Body of pancreas (tissue), 4 donors: ENCODE data around the gene ZDHHC5. TPM values are rescaled to one million over a fixed set of nuclear protein-coding genes. Genes with fewer than 3 reads are reported as not detected.

Experiments used
- ATAC-seq: fragments of 150-250 bp; one replicate; pipeline ENCODE4 v1.9.1; 2016
- DNase-seq, 4 donors: peaks; one replicate each; pipeline ENCODE4 v3.0.0-alpha.2; 2019
- H3K27ac ChIP-seq, 4 donors: fragments of 200-600 bp; sonication (generic); 1 replicate in 3 of 4; 2 replicates in 1 of 4; pipeline versions ENCODE4 v1.5.1 to v1.6.1; 2016 to 2019; ENCODE audit warnings: mild to moderate bottlenecking in 1 of 4, mixed read lengths in 1 of 4, moderate library complexity in 1 of 4
- H3K27me3 ChIP-seq, 2 donors: fragments of 200-600 bp; sonication (generic); one replicate each; pipeline ENCODE4 v1.6.0; 2016; ENCODE audit warnings: mild to moderate bottlenecking in 1 of 2
- H3K36me3 ChIP-seq, 2 donors: fragments of 200-600 bp; sonication (generic); replicated peaks in 1 of 2; 2 replicates each; pipeline ENCODE4 v1.5.1; 2016; ENCODE audit warnings: low read depth in 2 of 2; ENCODE audit not compliant: insufficient read depth in 1 of 2
- H3K4me1 ChIP-seq: fragments of 200-600 bp; sonication (generic); one replicate; pipeline ENCODE4 v1.6.0; 2016
- H3K4me3 ChIP-seq, 2 donors: fragments of 200-600 bp; sonication (generic); 1 replicate in 1 of 2; 2 replicates in 1 of 2; pipeline ENCODE4 v1.5.1; 2016 to 2019
- H3K9me3 ChIP-seq, 3 donors: fragments of 200-600 bp; sonication (generic); 1 replicate in 2 of 3; 2 replicates in 1 of 3; pipeline ENCODE4 v1.5.1; 2016
- POLR2A ChIP-seq, 3 donors: fragments of 450-650 bp; IDR thresholded peaks; one replicate each; pipeline ENCODE4 v1.6.1; 2016; ENCODE audit warnings: antibody characterized with exemption in 3 of 3, mild to moderate bottlenecking in 2 of 3
- WGBS, 2 donors: methylation state at CpG; one replicate each; pipeline ENCODE4 v1.1.5; 2017; 5-methylcytosine and 5-hydroxymethylcytosine counted together
- intact Hi-C: fragments of 100-400 bp; cut with DNase I; formaldehyde crosslinking; loops from one replicate; pipeline ENCODE4 v1.15.1; 2023
- total RNA-seq, 2 donors: library from RNA; depleted of rRNA; stranded (reverse); fragments of >200 nt; gene quantifications; one replicate each; pipeline ENCODE4 v1.1.0, GENCODE V29; 2016
- TF ChIP-seq, protein P1 (sequence below), 7 experiments: fragments of 450-650 bp in 4 of 7; fragments of 200-600 bp in 3 of 7; sonication (generic) in 3 of 7; IDR thresholded peaks; one replicate each; pipeline ENCODE4 v1.5.1; 2016 to 2019; ENCODE audit warnings: antibody characterized with exemption in 7 of 7

The ZDHHC5 gene
- total RNA-seq, 2 donors from 2014 or later, result 17.6 to 48.5 TPM

DNA sequence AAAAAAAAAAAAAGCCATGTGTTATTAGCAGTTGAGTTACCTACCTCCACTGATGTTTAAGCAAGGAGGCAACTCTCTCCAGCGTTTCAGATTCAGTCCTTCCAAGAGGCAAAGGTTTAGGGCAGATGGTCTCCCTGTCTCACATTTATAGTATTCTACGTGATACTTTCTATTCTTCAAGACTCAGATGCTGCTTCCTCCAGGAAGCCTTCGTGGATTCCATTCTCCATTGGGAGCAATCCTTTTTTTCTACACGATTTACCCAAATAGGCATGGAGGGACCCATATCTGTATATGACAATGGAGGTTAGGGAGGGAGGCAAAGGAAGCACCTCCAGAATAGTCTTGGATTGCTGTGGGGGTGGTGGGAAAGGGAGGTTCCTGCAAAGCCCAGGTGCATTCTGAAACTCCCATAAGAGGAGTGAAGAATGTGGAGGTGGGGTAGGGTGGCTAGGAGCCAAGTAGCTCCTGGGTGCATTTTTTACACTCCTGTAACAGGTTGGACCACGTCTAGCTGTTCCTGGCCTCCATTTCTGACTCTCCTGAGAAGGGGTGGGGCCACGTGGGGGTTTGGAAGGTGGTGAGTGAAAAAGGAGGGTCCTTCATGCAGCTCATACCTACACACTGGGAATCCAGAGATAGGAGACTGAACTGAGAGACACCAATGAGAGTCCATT lies 34.4 kb upstream of the ZDHHC5 start:
- no peak overlapping the region for H3K4me3 ChIP-seq
- DNase-seq (no peak), ATAC-seq (no peak)
- H3K27ac ChIP-seq, result no peak overlapping the region
- WGBS, 2 donors, result 53 to 54% methylated on average over 6 of the region's 6 CpGs
- no peaks in the 10 kb centered on the region for H3K9me3 ChIP-seq
- intact Hi-C loops, result loop anchor here (10.0 kb wide), 1 partner anchor 189 kb away; no protein-coding TSS in a partner anchor
- TF ChIP-seq, protein P1, sequence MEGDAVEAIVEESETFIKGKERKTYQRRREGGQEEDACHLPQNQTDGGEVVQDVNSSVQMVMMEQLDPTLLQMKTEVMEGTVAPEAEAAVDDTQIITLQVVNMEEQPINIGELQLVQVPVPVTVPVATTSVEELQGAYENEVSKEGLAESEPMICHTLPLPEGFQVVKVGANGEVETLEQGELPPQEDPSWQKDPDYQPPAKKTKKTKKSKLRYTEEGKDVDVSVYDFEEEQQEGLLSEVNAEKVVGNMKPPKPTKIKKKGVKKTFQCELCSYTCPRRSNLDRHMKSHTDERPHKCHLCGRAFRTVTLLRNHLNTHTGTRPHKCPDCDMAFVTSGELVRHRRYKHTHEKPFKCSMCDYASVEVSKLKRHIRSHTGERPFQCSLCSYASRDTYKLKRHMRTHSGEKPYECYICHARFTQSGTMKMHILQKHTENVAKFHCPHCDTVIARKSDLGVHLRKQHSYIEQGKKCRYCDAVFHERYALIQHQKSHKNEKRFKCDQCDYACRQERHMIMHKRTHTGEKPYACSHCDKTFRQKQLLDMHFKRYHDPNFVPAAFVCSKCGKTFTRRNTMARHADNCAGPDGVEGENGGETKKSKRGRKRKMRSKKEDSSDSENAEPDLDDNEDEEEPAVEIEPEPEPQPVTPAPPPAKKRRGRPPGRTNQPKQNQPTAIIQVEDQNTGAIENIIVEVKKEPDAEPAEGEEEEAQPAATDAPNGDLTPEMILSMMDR (IDR thresholded peaks at IDR 0.05), result no peak
- no peak for TF ChIP-seq POLR2A (IDR thresholded peaks at IDR 0.05)
- no peaks in the 10 kb centered on the region for H3K36me3 ChIP-seq
- H3K27me3 ChIP-seq, result no peaks in the 10 kb centered on the region
- peaks cover 10% of the 10 kb centered on the region for H3K4me1 ChIP-seq

DNA sequence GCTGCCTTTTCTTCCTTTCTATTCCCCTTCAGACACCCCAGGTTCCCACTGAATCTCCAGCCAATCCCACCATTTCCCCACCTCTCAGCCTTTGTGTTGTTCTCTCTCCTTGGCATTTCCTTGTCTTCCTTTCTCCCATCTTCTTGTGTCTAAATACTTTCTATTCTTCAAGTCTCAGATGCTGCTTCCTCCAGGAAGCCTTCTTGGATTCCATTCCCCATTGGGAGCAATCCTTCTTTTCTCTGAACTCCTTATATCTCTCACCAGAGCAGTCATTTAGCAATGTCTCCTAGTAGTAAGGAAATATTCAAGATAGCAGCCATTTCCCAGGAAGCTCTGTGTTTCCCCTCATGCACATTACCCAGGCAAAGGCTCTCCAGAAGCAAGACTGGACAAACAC lies 33.6 kb upstream of the ZDHHC5 start:
- no peak for DNase-seq
- intact Hi-C loops, result loop anchor here (10.0 kb wide), 1 partner anchor 190 kb away; no protein-coding TSS in a partner anchor
- Histone ChIP-seq H3K27me3 (no peaks in the 10 kb centered on the region), H3K4me1 (peaks cover 10% of the 10 kb centered on the region), H3K4me3 (no peak overlapping the region), H3K9me3 (no peaks in the 10 kb centered on the region), H3K36me3 (no peaks in the 10 kb centered on the region), H3K27ac (no peak overlapping the region)
- no peak for TF ChIP-seq POLR2A (IDR thresholded peaks at IDR 0.05)
- TF ChIP-seq, protein P1 (IDR thresholded peaks at IDR 0.05), result no peak
- no peak for ATAC-seq

DNA sequence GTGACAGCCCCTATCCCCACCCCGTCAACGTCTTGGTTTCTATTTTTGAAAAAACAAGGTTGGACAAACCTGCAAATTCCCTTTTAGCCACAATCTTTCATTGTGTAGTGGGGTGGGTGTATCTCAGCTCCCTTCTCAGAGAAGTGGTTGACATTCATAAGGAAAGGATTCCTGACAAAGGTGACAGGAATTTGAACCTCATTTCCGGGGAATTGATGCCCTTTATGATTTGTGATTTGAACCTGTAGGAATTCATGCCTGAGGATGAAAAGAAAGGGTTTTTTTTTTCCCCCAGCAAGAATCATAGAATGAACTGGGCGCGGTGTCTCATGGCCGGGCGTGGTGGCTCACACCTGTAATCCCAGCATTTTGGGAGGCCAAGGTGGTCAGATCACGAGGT lies 32.7 kb upstream of the ZDHHC5 start:
- 49 to 85% methylated on average over 4 to 8 of the region's 8 CpGs for whole genome bisulfite sequencing, 2 donors
- intact Hi-C loops, result loop anchor here (10.0 kb wide), 1 partner anchor 190 kb away; no protein-coding TSS in a partner anchor

DNA sequence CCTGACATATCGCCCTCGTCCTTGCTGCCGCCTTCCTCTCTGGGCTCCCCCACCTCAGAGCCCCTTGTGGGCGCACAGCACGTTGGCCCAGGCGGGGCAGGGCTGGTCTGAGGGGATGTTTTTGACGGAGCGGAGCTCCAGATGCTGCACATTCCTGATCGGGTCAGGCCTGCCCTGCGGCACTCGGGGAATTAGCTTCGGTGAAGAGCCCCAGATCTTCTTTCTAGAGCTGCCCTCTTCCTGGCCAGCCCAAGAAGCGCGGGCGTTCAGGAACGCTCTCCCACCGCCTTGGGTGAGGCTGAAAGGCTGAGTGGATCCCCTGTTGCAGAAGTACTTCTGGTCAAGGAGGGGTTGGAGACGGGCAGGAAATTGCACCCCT lies 30.3 kb upstream of the ZDHHC5 start:
- DNase-seq, result no peak
- no peaks in the 10 kb centered on the region for H3K36me3 ChIP-seq
- no peak for TF ChIP-seq POLR2A (IDR thresholded peaks at IDR 0.05)
- TF ChIP-seq, protein P1 (IDR thresholded peaks at IDR 0.05), result no peak
- no peaks in the 10 kb centered on the region for H3K9me3 ChIP-seq
- H3K4me3 ChIP-seq, result no peak overlapping the region
- H3K27ac ChIP-seq, result peak overlapping the region in 2 of 4 donors; percentile 69 to 79
- ATAC-seq, result peak; percentile 11
- peaks cover 10% of the 10 kb centered on the region for H3K4me1 ChIP-seq
- H3K27me3 ChIP-seq, result no peaks in the 10 kb centered on the region
- intact Hi-C loops, result loop anchor here (10.0 kb wide), 1 partner anchor 193 kb away; no protein-coding TSS in a partner anchor
- 31 to 100% methylated on average over 3 to 18 of the region's 18 CpGs for WGBS, 2 donors

More for the DNA sequence above, 32.7 kb upstream of the ZDHHC5 start:
- Histone ChIP-seq H3K9me3 (no peaks in the 10 kb centered on the region), H3K27me3 (no peaks in the 10 kb centered on the region), H3K4me3 (no peak overlapping the region), H3K4me1 (peaks cover 10% of the 10 kb centered on the region), H3K36me3 (no peaks in the 10 kb centered on the region), H3K27ac (no peak overlapping the region)
- no peak for ATAC-seq
- no peak for TF ChIP-seq POLR2A (IDR thresholded peaks at IDR 0.05)
- TF ChIP-seq, protein P1 (IDR thresholded peaks at IDR 0.05), result no peak
- no peak for DNase-seq
